Mesothelial cell of epicardium (in vitro differentiated cells): Measurements from ENCODE around the gene RIC3. TPM values are rescaled to one million over a fixed set of nuclear protein-coding genes. Genes with fewer than 3 reads are reported as not detected.
A peak's percentile ranks its signal among the peaks of the same experiment; 100 is the strongest.

ENCODE experiments used
- DNase-seq, 2 experiments: peaks; one replicate each; pipeline ENCODE4 v3.0.0; 2021; ENCODE audit warnings: low spot score in 2 of 2; ENCODE audit not compliant: unreplicated experiment in 2 of 2
- H3K27ac Mint-ChIP-seq: 2 replicates; pipeline ENCODE4 v1.8.0; 2021; ENCODE audit warnings: mixed read lengths
- H3K27me3 Mint-ChIP-seq: 2 replicates; pipeline ENCODE4 v1.8.0; 2021; ENCODE audit warnings: low read depth, mixed read lengths
- H3K36me3 Mint-ChIP-seq: 2 replicates; pipeline ENCODE4 v1.8.0; 2021; ENCODE audit warnings: mixed read lengths
- H3K4me1 Mint-ChIP-seq: 2 replicates; pipeline ENCODE4 v1.8.0; 2021; ENCODE audit warnings: mixed read lengths
- H3K4me3 Mint-ChIP-seq: 2 replicates; pipeline ENCODE4 v1.8.0; 2021; ENCODE audit warnings: mild to moderate bottlenecking, moderate library complexity, mixed read lengths
- H3K9me3 Mint-ChIP-seq: 2 replicates; pipeline ENCODE4 v1.8.0; 2021; ENCODE audit warnings: mixed read lengths
- total RNA-seq: library from RNA; stranded (reverse); gene quantifications from 3 replicates; pipeline ENCODE4 v1.2.1, GENCODE V29; 2021
- TF ChIP-seq, protein P1 (sequence below): fragments of 200-600 bp; sonication (generic); IDR thresholded peaks from one replicate; pipeline ENCODE4 v1.5.0; 2021; ENCODE audit warnings: antibody characterized with exemption; ENCODE audit not compliant: unreplicated experiment

RIC3 gene
- total RNA-seq, 1 donor from 2014 or later = 1.9 TPM

DNA sequence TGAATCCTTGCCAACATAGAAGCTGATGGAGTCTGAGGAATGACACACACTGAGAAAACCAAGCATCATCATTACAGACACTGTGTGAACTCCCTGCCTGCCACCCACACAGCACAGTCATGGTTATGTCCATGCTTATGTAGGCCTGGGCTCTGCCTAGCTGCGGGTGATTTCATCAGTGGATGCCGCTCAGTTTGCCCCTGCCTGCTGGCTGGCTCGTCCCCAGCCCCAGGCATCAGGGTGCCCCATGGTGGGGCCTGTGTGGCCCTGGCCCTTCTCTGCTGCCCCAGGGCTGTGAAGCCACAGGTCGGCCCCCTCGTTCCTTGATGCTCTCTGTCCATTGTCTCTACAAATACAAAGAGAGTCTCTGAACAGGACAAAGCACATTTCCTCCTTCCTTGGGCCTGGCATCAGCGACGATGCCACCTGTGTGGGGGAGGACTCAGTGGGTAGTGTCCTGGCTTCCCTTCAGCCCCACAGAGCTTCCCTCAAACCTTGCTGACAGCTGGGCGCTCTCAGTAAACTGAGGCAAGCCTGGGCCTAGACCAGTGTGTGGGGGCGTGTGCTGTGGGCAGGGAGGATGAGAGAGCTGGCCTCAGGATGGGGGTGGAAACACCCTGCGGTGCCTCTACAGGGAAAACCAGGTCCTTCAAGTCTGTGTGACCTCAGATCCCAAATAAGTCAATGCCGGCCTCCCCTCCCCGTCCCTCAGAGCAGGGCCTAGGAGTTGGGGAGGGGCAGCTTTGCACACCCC, 107.8 kb downstream of the RIC3 start:
- Mint-ChIP-seq H3K4me1 (peaks cover 27% of the 10 kb centered on the region), H3K36me3 (no peaks in the 10 kb centered on the region), H3K27me3 (peaks cover under 1% of the 10 kb centered on the region), H3K9me3 (no peaks in the 10 kb centered on the region), H3K4me3 (no peak overlapping the region), H3K27ac (no peak overlapping the region)
- TF ChIP-seq, protein P1, sequence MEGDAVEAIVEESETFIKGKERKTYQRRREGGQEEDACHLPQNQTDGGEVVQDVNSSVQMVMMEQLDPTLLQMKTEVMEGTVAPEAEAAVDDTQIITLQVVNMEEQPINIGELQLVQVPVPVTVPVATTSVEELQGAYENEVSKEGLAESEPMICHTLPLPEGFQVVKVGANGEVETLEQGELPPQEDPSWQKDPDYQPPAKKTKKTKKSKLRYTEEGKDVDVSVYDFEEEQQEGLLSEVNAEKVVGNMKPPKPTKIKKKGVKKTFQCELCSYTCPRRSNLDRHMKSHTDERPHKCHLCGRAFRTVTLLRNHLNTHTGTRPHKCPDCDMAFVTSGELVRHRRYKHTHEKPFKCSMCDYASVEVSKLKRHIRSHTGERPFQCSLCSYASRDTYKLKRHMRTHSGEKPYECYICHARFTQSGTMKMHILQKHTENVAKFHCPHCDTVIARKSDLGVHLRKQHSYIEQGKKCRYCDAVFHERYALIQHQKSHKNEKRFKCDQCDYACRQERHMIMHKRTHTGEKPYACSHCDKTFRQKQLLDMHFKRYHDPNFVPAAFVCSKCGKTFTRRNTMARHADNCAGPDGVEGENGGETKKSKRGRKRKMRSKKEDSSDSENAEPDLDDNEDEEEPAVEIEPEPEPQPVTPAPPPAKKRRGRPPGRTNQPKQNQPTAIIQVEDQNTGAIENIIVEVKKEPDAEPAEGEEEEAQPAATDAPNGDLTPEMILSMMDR = no peak
- DNase-seq = peak in 1 of 2 experiments; percentile 25

DNA sequence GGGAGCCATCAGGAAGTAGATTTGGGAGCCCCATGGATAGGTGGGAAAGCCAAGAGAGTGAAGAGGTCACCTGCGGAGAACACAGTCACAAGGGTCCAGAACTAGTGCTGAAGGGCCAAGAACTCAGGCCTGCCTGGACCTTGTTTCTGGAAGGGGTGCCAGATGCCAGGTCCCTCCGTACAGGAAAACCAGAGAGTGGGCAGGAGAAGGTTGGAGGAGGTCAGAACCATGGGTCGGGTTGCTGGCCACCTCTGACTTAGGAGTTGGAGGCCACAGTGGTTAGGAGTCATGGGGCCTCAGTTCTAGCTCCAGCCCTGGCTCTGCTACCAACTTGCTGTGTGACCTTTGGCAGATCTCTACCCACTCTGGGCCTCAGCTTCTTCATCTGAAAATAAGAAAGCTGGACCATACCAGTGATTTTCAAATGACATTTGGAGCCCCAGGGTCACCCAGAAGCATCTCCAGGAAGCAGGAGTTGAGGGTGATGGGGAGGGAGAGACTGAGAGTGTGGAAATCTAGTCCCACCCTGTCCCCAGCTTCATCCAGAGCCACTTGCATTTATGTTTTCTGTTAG, 108.6 kb downstream of the RIC3 start:
- no peaks in the 10 kb centered on the region for H3K27me3 Mint-ChIP-seq
- H3K36me3 Mint-ChIP-seq = no peaks in the 10 kb centered on the region
- peaks cover 27% of the 10 kb centered on the region for H3K4me1 Mint-ChIP-seq
- H3K4me3 Mint-ChIP-seq = no peak overlapping the region
- TF ChIP-seq, protein P1 = no peak
- no peak for DNase-seq
- no peak overlapping the region for H3K27ac Mint-ChIP-seq
- no peaks in the 10 kb centered on the region for H3K9me3 Mint-ChIP-seq

DNA sequence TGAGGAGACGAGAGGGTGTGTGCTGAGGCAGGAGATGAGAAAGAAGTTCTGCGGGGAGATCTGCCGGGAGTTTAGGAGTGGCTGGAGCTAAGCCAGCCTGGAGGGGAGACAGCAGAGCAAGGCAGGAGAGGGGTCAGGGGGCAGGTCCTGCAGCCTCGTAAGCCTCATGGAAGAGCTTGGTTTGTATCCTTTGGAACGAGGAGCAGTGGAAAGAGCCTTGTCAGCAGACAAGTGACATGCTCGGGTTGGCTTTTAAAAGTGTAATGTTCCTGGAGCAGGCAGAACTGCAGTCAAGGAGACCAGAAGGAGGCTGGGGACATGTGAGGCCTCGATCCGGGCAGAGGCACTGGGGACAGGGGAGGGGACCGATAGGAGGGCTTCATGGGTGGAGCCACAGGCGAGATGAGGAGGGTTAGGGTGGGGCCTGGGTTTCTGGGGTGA, 109.2 kb downstream of the RIC3 start:
- TF ChIP-seq, protein P1 = no peak
- peaks cover 27% of the 10 kb centered on the region for H3K4me1 Mint-ChIP-seq
- no peaks in the 10 kb centered on the region for H3K36me3 Mint-ChIP-seq
- H3K27ac Mint-ChIP-seq = no peak overlapping the region
- H3K9me3 Mint-ChIP-seq = no peaks in the 10 kb centered on the region
- no peak overlapping the region for H3K4me3 Mint-ChIP-seq
- peak in 1 of 2 experiments; percentile 34 for DNase-seq
- no peaks in the 10 kb centered on the region for H3K27me3 Mint-ChIP-seq

DNA sequence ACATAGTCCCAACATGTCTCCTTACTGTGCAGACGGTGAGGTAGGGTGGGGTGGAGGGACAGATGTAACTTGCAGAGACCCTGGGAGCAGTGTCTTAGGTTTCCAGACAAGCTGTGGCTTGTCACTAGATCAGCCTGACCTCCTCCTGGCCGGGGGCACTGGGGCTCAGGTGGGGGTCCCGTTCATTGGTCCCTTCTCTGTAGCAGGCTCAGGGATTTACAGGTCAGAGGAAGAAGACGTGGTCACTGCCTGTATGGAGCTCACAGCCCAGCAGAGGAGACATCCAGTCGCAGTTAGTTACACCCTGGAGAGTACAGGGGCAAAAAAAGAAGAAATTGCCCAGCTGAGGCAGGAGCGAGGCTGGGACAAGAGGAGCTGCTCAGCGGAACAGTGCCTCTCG, 109.8 kb downstream of the RIC3 start:
- Mint-ChIP-seq H3K36me3 (no peaks in the 10 kb centered on the region), H3K9me3 (no peaks in the 10 kb centered on the region), H3K4me1 (peaks cover 27% of the 10 kb centered on the region), H3K27me3 (no peaks in the 10 kb centered on the region), H3K4me3 (no peak overlapping the region), H3K27ac (no peak overlapping the region)
- TF ChIP-seq, protein P1 = no peak
- DNase-seq = no peak

DNA sequence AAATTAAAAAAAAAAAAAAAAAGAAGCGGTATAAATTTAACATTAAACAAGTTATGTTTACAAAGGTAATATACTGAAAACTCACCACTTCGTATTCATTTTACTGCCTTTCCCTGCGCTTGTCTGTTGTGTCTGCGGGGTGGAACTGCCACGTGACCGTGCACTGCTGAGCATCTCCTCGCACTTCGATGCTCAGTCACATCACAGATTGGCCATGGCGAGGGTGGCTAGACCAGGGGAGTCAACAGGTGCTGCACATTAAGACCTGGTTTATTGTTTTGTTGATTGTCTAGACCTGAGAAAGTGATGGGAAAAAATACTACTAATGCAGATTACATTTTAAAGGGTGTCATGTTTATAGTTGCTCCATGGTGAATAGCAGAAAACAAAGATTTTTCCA, 110.6 kb downstream of the RIC3 start:
- TF ChIP-seq, protein P1 = no peak
- Mint-ChIP-seq H3K36me3 (no peaks in the 10 kb centered on the region), H3K27ac (no peak overlapping the region), H3K4me3 (no peak overlapping the region), H3K9me3 (no peaks in the 10 kb centered on the region), H3K27me3 (no peaks in the 10 kb centered on the region), H3K4me1 (peaks cover 24% of the 10 kb centered on the region)
- DNase-seq = no peak
